ENCODE results near the gene ULK1.

The ULK1 gene

DNA sequence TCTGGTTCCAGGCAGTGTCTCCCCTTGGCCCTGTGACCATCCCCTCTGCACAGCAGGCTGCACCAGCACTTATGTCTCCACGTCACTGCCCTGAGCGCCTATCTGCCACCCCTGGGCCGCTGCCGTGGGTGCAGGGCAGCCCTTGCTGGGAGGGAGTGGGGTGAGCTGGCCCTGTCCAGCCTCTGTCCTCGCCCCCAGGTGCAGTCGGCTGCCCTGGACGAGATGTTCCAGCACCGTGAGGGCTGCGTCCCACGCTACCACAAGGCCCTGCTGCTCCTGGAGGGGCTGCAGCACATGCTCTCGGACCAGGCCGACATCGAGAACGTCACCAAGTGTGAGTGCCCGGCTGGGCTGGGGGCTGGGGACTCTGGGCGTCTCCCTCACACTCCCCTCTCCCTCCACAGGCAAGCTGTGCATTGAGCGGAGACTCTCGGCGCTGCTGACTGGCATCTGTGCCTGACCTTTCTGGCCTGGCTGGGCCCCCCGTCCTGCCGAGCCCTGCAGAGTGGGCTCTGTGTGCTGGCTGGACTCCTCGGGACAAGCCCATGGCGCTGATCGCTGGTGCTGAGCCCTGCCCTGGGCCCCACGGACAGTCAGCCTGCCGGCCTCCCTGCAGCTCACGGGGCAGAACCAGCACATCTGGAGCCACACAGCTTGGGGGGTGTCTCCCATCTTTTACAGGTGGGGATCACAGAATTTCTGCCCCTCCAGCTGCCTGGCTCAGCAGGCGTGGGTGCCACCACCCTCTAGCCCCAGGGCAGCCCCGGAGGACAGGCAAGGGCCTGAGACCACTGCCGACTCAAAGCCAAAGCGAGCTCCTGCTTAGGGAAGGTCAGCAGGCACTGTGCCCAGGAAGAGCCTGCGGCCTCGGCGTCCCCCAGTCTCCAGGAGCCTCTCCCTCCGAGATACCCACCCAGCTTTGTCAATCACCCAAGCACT lies 26.7 kb downstream of the ULK1 start:
- DNase-seq = no peak
- no peak for TF ChIP-seq POLR2A (IDR thresholded peaks at IDR 0.05; ENCODE audit: low read length)
- TF ChIP-seq GATA1 (IDR thresholded peaks at IDR 0.05; ENCODE audit: low read depth, low read length) = no peak

DNA sequence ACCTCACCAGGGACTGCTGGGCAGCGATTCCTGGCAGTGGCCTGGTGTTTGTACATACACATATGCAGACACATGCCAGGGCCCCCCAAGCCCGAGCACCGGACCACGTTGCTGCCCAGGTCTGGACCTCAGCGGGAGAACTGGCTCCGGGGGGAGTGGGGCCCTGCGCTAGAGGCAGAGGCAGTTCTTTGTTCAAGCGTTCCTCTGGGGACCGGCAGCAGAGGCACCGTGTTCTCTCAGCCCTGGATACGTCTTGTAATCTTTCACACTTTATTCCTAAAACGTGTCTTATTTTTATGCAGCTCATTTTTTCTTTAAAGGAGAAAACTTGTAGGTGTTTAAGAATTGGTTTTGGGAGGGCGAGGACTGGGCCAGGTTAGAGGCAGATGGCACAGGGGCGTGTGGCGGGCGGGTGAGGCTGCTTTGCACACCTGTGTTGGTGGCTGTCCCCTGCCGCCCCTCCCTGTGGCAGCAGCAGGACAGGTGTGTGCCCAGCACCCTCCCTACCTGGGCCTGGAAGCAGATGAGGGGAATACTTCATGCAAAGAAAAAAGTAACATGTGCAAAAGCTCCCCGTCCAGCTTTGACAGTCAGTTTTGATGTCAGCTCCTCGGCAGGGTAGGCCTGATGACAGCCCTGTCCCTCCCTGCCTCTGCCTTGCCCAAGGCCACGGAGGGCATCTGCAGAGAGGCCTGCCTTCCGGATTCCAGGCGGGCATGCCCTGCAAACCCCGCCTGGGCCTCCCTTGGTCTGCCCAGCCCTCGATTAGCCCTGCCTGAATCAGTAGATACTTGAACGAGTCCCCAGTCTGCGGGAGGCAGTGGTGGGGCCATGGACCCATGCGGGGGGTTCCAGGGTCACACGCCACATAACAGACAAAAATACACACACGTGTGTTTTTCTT lies 27.7 kb downstream of the ULK1 start:
- no peak for DNase-seq
- TF ChIP-seq POLR2A (IDR thresholded peaks at IDR 0.05; ENCODE audit: low read length) = no peak
- no peak for TF ChIP-seq GATA1 (IDR thresholded peaks at IDR 0.05; ENCODE audit: low read depth, low read length)

DNA sequence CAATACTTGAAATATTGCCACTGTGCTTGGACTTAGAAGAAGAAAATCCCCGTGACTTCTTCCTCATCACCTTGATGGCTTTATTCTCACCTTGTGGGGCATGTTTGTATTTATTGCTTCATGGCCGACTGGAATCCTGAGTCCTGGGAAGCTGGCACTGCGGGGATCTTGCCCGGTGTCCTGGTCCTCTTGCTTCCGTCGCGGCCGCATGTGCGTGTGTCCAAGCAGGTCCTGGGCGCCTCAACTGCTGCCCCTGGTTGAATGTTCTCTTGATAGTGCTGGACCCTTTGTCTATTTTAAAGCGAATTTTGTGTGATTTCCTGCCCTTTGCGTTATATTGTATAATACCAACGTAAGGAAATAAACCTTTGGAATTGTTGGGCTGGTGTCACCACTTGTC lies 28.4 kb downstream of the ULK1 start:
- TF ChIP-seq POLR2A (IDR thresholded peaks at IDR 0.05; ENCODE audit: low read length) = no peak
- no peak for DNase-seq

DNA sequence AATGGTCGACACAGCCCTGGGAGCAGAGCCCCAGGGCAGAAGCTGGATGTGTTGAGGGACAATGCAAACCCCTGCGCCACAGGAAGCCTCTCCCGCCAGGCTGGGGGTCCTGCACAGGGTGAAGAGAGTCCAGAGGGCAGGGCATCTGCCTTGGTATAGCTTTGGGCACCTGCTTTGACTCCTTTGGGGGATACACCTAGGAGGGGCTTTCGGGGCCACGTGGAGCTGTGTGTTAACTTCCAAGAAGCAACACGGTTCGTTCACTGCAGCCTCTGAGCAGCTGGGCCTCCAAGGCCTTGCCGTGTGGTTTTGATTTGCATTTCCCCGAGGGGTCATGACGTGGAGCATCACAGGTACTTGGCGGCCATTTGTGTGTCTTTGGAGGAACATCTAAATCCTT lies 28.8 kb downstream of the ULK1 start:
- TF ChIP-seq POLR2A (IDR thresholded peaks at IDR 0.05; ENCODE audit: low read length) = no peak
- TF ChIP-seq GATA1 (IDR thresholded peaks at IDR 0.05; ENCODE audit: low read depth, low read length) = no peak
- no peak for DNase-seq

DNA sequence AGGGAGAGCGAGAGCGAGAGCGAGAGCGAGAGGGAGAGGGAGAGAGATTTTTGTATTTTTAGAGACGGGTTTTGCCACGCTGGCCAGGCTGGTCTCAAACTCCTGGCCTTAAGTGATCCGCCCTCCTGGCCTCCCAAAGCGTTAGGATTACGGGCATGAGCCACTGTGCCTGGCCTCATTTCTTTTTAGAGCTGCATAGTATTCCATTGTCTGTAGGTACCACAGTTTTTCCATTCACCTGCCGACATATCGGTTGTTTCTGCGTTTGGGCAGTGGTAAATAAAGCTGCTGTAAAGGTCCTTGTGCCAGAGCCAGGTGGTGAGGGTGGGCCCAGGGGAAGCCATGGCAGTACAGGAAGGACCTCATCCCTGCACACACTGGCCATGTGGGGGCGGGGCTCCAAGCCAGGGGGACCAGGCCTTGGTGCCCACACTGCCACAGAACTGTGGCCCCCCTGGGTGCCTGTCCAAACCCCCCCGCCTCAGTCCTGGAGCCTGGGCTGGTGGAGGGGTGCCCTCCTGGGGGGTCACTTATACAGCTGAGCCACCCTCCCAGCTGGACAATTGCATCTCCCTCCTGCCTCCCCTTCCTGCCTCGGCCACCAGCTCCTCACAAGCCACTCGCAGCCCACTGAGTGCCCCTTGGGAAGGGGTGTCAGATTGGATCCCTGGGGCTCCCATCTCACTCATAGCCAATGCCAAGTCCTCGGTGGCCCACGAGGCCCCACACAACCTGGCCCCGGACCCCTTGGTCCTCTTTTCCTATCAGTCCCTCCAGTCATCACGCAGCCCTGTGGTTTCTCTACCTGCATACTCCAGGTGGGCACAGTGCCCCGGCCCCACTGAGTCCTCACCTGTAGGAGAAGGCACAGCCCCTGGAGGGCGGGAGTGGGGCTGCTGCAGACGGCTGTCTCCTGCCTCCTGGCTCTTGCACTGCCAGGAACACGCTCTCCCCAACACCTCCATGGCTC lies 33.0 kb downstream of the ULK1 start:
- DNase-seq = no peak
- TF ChIP-seq GATA1 (IDR thresholded peaks at IDR 0.05; ENCODE audit: low read depth, low read length) = no peak
- TF ChIP-seq POLR2A (IDR thresholded peaks at IDR 0.05; ENCODE audit: low read length) = no peak

DNA sequence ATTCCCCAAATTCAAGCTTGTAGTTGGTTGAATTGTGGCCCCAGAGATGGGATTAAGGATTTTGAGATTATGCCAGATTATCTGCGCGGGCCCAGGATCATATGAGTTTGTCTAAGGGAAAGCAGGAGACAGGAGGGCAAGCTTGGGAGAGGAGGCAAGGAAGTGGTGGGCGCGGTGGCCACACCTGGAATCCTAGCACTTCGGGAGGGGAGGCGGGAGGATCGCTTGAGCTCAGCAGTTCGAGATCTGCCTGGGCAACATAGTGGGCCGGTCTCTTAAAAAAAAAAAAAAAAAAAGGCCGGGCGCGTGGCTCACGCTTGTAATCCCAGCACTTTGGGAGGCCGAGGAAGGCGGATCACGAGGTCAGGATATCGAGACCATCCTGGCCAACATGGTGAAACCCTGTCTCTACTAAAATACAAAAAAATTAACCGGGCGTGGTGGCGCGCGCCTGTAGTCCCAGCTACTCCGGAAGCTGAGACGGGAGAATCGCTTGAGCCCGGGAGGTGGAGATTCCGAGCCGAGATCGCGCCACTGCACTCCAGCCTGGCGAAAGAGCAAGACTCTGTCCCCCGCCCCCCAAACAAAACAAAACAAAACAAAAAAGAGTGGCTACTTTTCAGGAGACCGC lies 33.8 kb downstream of the ULK1 start:
- no peak for TF ChIP-seq GATA1 (IDR thresholded peaks at IDR 0.05; ENCODE audit: low read depth, low read length)
- no peak for TF ChIP-seq POLR2A (IDR thresholded peaks at IDR 0.05; ENCODE audit: low read length)
- peak in 1 of 2 experiments; percentile 66 for DNase-seq

DNA sequence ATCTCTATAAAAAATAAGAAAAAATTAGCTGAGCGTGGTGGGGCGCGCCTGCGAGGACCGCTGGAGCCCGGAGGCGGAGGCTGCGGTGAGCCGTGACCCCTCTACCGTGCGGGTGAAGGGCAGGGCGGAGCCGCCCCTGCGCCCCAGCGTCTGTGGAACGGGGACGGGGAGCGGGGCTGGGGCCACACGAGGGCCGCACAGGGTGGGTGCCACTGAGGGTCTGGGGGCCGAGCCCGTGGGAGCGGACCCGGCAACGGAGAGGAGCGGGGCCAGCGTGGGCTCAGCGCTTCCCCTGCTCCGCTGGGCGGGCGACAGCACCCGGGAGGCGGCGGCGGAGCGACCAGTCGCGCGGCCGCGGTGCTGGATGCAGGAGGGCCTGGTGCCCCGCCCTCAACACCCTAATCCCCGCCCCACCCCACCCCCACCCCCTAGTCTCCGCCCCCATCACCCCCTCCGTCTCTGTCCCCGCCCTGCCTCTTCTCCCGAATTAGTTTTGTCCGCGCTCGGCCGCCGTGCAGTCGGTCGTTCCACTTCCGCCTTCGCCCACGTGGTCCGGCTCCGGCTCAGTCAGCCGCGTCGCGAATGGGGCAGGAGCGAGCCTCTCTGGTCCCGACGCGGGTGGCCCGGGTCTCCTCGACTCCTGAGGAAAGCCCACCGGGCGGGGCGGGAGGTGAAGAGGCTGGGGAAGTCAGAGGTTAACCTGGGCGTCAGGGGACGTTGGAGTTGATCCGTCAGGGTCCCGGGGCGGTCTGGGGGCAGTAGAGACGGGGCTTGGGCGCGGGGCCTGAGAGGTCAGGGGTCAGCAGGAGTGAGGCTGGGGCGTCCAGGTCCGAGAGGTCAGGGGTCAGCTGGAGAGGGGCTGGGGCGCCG lies 34.5 kb downstream of the ULK1 start, which contains the start of gene PUS1:
Gene PUS1, plus strand, starts transcription at position 566 of the 870 bp plus-strand sequence. CDS start 447 bp downstream, outside the sequence.
- TF ChIP-seq POLR2A (IDR thresholded peaks at IDR 0.05; ENCODE audit: low read length) (peak; percentile 53), GATA1 (IDR thresholded peaks at IDR 0.05; ENCODE audit: low read depth, low read length) (no peak)

DNA sequence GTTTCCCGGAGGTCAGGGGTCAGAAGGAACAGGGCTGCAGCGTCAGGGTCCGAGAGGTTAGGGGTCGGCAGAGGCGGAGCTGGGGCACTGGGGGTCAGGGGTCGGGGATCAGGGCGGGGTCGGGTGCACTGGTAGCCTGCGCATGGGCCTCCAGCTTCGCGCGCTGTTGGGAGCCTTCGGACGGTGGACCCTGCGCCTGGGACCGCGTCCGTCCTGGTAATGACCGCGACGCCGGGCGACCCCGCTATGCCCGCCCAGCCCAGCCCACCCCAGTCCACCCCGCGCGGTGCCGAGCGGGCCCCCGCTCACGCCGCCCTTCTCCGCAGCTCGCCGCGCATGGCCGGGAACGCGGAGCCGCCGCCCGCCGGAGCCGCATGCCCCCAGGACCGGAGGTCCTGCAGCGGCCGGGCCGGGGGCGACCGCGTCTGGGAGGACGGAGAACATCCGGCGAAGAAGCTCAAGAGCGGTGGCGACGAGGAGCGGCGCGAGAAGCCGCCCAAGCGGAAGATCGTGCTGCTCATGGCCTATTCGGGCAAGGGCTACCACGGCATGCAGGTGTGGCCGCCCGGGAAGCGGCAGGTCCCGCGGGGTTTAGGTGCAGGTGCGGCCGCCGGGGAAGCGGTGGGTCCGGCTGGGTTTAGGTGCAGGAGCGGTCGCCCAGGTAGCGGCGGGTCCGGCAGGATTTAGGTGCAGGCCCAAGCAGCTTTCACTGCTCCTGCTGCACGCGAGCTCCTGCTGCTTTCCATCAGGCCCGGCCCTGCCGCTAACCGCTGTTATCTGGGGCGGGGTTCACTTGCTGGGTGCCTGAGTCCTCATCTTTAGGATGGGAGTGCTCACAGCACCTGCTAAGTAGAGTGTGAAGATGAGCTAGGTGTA lies 35.4 kb downstream of the ULK1 start:
- peak; percentile 73 for DNase-seq
- TF ChIP-seq GATA1 (IDR thresholded peaks at IDR 0.05; ENCODE audit: low read depth, low read length) (no peak), POLR2A (IDR thresholded peaks at IDR 0.05; ENCODE audit: low read length) (no peak)

More for the DNA sequence above, 34.5 kb downstream of the ULK1 start, which contains the start of gene PUS1:
- DNase-seq = peak; percentile 96 to 97

DNA sequence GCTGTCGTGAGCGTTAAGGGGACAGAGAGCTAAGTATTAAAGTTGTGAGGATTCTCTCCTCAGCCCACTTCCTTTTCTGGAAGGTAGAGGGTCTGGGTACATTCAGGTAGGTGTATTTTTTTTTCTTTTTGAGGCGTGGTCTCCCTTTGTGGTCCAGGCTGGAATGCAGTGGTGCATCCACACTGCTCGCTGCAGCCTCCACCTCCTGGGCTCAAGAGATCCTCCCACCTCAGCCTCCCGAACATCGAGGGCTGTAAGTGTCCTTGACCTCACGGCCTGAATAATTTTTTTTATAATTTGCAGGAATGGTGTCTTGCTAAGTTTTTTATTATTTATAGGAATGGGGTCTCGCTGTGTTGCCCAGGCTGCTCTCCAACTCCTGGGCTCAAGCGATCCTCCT lies 36.1 kb downstream of the ULK1 start:
- TF ChIP-seq POLR2A (IDR thresholded peaks at IDR 0.05; ENCODE audit: low read length) (no peak), GATA1 (IDR thresholded peaks at IDR 0.05; ENCODE audit: low read depth, low read length) (no peak)
- DNase-seq = no peak

DNA sequence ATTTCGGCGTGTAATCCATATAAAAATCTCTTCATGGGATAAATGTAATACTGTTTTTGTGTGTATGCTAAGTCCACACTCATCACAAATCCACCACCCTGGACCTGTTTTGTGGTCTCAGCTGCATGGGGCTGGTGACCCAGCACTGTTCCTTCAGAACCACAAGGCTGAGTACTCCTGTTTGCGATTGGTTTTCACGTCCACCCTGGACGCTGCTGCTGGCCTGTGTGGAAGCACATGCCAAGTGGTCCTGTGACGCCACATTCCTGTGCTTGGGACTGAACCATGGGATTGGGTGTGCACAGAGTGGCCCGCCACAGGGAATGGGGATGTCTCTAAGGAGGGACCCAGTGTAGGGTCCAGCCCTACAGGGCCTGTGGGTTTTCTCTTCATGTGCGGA lies 39.0 kb downstream of the ULK1 start:
- DNase-seq = no peak
- no peak for TF ChIP-seq GATA1 (IDR thresholded peaks at IDR 0.05; ENCODE audit: low read depth, low read length)
- no peak for TF ChIP-seq POLR2A (IDR thresholded peaks at IDR 0.05; ENCODE audit: low read length)

DNA sequence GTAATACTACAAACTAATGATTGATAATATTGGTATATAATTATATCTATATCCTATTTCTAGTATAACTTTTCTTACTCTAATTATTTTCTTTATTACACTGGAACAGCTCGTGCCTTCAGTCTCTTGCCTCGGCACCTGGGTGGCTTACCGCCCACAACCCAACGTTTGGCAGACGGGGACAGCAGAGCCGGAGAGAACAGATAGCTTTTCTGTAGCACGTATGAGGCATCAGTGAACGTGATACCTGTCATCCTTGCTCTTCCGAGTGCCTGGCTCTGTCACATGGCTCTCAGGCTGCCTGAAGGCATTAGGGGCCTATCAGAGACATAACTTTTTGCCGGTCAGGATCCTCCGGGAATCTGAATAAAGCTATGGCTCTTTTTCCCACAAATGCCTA lies 40.1 kb downstream of the ULK1 start:
- TF ChIP-seq GATA1 (IDR thresholded peaks at IDR 0.05; ENCODE audit: low read depth, low read length) (no peak), POLR2A (IDR thresholded peaks at IDR 0.05; ENCODE audit: low read length) (no peak)
- no peak for DNase-seq
